ENCODE data around the gene RTN4. TPM values are rescaled to one million over a fixed set of nuclear protein-coding genes. Genes with fewer than 3 reads are reported as not detected.

Gene RTN4
- total and polyA plus RNA-seq, 7 donors: 168 to 542 (median 289) TPM

DNA sequence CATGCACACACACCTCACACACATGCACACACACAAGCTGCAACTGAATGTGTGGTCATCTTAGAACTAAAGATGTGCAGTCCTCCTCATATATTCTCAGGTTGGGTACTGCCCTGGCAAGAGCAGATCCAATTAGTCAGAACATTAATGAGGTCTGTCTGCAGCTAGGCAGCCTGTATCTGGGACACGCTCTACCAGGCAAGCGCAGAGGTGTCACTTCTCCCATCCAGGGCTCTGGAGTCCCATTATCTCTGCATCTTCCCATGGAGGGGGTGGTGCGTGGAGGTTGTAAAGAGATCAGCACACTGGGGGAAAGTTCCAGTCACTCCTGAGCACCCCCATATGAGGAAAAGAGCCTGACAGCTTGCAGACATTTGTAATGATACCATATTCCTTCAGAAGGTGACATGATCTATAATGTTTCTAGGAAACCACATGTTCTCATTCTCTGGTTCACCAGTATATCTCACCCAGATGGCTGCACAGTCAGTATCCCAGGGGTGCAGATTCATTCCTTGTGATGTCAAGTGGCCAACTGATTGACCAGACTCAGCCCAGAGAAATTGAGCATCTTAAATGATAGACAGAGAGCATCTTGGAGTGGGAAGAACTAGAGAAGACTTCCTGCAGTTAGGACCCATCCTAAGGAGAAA lies 95.4 kb downstream of the RTN4 start:
- H3K36me3 ChIP-seq (ENCODE audit: insufficient read depth in 1 of 2, low read depth in 1 of 2): no peaks in the 10 kb centered on the region
- no peaks in the 10 kb centered on the region for H3K9me3 ChIP-seq
- DNase-seq: no peak
- H3K4me3 ChIP-seq: no peak overlapping the region
- ATAC-seq: no peak
- H3K27me3 ChIP-seq (ENCODE audit: insufficient read depth in 3 of 3, low read length in 2 of 3): no peaks in the 10 kb centered on the region
- H3K4me1 ChIP-seq: no peaks in the 10 kb centered on the region
- TF ChIP-seq, protein P1, sequence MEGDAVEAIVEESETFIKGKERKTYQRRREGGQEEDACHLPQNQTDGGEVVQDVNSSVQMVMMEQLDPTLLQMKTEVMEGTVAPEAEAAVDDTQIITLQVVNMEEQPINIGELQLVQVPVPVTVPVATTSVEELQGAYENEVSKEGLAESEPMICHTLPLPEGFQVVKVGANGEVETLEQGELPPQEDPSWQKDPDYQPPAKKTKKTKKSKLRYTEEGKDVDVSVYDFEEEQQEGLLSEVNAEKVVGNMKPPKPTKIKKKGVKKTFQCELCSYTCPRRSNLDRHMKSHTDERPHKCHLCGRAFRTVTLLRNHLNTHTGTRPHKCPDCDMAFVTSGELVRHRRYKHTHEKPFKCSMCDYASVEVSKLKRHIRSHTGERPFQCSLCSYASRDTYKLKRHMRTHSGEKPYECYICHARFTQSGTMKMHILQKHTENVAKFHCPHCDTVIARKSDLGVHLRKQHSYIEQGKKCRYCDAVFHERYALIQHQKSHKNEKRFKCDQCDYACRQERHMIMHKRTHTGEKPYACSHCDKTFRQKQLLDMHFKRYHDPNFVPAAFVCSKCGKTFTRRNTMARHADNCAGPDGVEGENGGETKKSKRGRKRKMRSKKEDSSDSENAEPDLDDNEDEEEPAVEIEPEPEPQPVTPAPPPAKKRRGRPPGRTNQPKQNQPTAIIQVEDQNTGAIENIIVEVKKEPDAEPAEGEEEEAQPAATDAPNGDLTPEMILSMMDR (IDR thresholded peaks at IDR 0.05): no peak
- WGBS, 3 donors: 95 to 96% (median 95%) methylated on average over 3 of the region's 3 CpGs
- intact Hi-C loops (cut with DNase I): no loop called here
- no peak overlapping the region for H3K27ac ChIP-seq

DNA sequence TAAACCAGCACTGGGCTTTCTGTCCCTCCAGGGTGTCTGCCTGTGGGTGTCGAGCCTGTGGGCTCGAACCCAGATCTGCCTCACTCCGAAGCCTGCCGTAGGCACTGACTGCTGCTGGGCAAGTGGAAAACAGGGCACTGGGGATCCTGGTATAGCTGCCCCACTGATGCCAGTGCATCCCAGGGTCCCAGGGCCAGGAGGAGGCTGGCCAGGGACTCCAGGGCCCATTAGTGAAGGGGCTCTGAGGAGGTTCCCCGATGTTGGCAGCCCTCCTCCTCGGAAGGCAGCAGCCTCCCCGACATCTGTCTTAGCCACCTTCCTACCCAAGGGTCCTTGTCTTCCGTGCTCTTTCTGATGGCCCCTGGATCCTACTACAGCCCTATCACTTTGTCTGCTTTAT lies 96.1 kb downstream of the RTN4 start:
- TF ChIP-seq, protein P1 (IDR thresholded peaks at IDR 0.05): no peak
- no peak overlapping the region for H3K4me3 ChIP-seq
- WGBS, 3 donors: 78 to 88% (median 79%) methylated on average over 8 of the region's 8 CpGs
- DNase-seq (no peak), ATAC-seq (no peak)
- H3K36me3 ChIP-seq (ENCODE audit: insufficient read depth in 1 of 2, low read depth in 1 of 2): no peaks in the 10 kb centered on the region
- H3K27ac ChIP-seq: no peak overlapping the region
- intact Hi-C loops (cut with DNase I): no loop called here
- H3K9me3 ChIP-seq: no peaks in the 10 kb centered on the region
- H3K4me1 ChIP-seq: no peaks in the 10 kb centered on the region
- H3K27me3 ChIP-seq (ENCODE audit: insufficient read depth in 3 of 3, low read length in 2 of 3): no peaks in the 10 kb centered on the region

GRCh38 chr2:54952978-54953456 lies 97.2 kb downstream of the RTN4 start:
- intact Hi-C loops (cut with DNase I): no loop called here
- Histone ChIP-seq H3K9me3 (no peaks in the 10 kb centered on the region), H3K27ac (no peak overlapping the region), H3K36me3 (ENCODE audit: insufficient read depth in 1 of 2, low read depth in 1 of 2) (no peaks in the 10 kb centered on the region), H3K4me3 (no peak overlapping the region), H3K27me3 (ENCODE audit: insufficient read depth in 3 of 3, low read length in 2 of 3) (no peaks in the 10 kb centered on the region), H3K4me1 (no peaks in the 10 kb centered on the region)
- DNase-seq: no peak
- ATAC-seq: no peak
- TF ChIP-seq, protein P1 (IDR thresholded peaks at IDR 0.05): no peak
- 74 to 82% (median 74%) methylated on average over 9 of the region's 9 CpGs for WGBS, 3 donors

- no peaks in the 10 kb centered on the region for H3K36me3 ChIP-seq (ENCODE audit: insufficient read depth in 1 of 2, low read depth in 1 of 2)
- 74 to 81% (median 77%) methylated on average over 5 of the region's 5 CpGs for WGBS, 3 donors
- peaks cover 4% of the 10 kb centered on the region for H3K4me1 ChIP-seq
Observed at GRCh38 chr2:54952425-54952824, 97.8 kb downstream of the RTN4 start.

More at GRCh38 chr2:54952425-54952824, 97.8 kb downstream of the RTN4 start:
- TF ChIP-seq, protein P1 (IDR thresholded peaks at IDR 0.05): no peak
- ATAC-seq (no peak), DNase-seq (no peak)
- Histone ChIP-seq H3K27me3 (ENCODE audit: insufficient read depth in 3 of 3, low read length in 2 of 3) (no peaks in the 10 kb centered on the region), H3K27ac (no peak overlapping the region), H3K9me3 (no peaks in the 10 kb centered on the region), H3K4me3 (no peak overlapping the region)
- intact Hi-C loops (cut with DNase I): no loop called here
